Mononuclear cell (primary cell): ENCODE data around the gene GIGYF2. TPM values are rescaled to one million over a fixed set of nuclear protein-coding genes. Genes with fewer than 3 reads are reported as not detected.

Source experiments
- H3K27me3 ChIP-seq: 2 replicates; pipeline ENCODE4 v1.6.0; 2011; ENCODE audit warnings: low read length, control low read depth; ENCODE audit not compliant: insufficient read depth
- H3K4me1 ChIP-seq: 2 replicates; pipeline ENCODE4 v1.5.1; 2011; ENCODE audit warnings: mild to moderate bottlenecking, low read length, control low read depth; ENCODE audit not compliant: insufficient read depth
- H3K4me3 ChIP-seq: 2 replicates; pipeline ENCODE4 v1.5.1; 2011; ENCODE audit warnings: mild to moderate bottlenecking, low read length, moderate library complexity
- H3K9me3 ChIP-seq: 2 replicates; pipeline ENCODE4 v1.5.1; 2011; ENCODE audit warnings: low read depth, mild to moderate bottlenecking, control low read depth, low read length
- total RNA-seq: library from RNA; depleted of rRNA; stranded (reverse); fragments of >200 nt; gene quantifications from one replicate; pipeline ENCODE4 v1.2.3, GENCODE V29; 2012

GIGYF2 gene
- total RNA-seq, 1 donor, result 59.7 TPM

- H3K4me1 ChIP-seq, result peaks cover 7% of the 10 kb centered on the region
- no peaks in the 10 kb centered on the region for H3K9me3 ChIP-seq
- H3K27me3 ChIP-seq, result no peaks in the 10 kb centered on the region
- no peak overlapping the region for H3K4me3 ChIP-seq
Measured at GRCh38 chr2:232869138-232870017, 172.2 kb downstream of the GIGYF2 start.

DNA sequence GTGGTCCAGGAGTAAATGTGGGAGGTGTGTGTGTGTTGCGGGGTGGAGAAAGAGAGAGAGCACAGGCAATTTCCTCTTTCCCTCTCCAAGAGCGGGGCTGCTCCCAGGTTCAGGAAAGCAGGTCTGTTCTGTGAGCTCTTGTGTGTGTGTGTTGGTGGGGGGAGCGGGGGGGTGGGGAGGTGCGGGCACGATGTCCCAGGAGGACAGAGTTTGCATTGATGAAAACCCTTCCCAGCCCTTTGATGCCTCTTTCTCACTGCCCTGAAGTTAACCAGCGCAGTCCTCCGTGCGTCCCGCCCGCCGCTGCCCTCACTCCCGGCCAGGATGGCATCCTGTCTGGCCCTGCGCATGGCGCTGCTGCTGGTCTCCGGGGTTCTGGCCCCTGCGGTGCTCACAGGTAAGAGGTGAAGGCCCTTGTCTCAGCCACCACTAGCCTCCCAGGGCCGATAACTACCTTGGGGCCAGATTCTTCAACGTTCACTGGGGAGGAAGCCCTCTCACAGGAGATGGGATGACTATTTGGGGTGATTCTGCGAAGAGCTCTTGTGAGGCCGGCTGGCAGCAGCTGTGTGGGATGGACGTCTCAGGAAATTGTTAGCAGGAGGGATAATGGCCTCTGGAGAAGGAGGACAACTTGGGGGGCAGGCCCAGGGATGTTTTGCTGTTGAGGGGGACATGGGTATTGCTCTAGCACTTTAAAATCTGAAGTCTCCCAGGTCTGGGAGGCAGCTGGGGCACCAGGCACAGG is 173.1 kb downstream of the GIGYF2 start, which contains the start of gene SNORC:
Gene SNORC, plus strand, starts transcription at position 247 of the 748 bp plus-strand sequence. Its CDS starts 78 bp downstream, at position 325.
- no peaks in the 10 kb centered on the region for H3K9me3 ChIP-seq

DNA sequence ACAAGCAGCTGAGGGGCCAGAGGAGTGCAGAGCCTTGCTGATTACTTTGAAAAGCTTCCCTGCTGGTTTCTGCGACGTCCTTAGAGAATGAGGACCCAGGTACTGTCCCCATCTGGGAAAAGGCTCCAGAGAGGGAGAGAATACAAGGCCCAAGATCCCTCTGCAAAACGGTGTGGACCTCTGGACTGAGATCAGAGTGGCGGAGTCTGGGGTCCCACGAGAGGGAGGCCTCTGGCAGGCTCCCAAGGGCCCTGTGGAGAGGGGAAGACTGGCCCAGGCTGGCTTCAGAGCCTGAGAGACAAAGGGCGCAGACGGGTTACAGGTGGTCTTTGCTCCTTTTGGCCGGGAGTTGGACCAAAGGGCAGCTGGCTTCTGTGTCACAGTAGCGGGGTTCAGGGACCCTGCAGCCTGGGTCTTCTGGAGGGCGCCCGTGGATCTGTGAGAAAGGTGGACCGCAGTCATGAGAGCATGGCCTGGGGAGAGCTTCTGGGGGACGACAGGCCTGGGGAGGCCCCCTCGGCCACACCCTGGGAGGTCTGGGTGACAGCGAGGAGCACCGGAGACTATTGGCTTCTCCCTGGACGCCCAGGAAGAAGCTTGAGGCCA is 173.7 kb downstream of the GIGYF2 start:
- no peak overlapping the region for H3K4me3 ChIP-seq
- no peaks in the 10 kb centered on the region for H3K9me3 ChIP-seq
- H3K4me1 ChIP-seq, result peaks cover 14% of the 10 kb centered on the region
- H3K27me3 ChIP-seq, result peaks cover 7% of the 10 kb centered on the region

More for the DNA sequence above, 173.1 kb downstream of the GIGYF2 start, which contains the start of gene SNORC:
- H3K27me3 ChIP-seq, result peaks cover under 1% of the 10 kb centered on the region
- peaks cover 9% of the 10 kb centered on the region for H3K4me1 ChIP-seq
- no peak within 1 kb of the TSS for H3K4me3 ChIP-seq

GRCh38 chr2:232871418-232871834 is 174.3 kb downstream of the GIGYF2 start:
- H3K4me1 ChIP-seq, result peaks cover 17% of the 10 kb centered on the region
- no peak overlapping the region for H3K4me3 ChIP-seq
- peaks cover 7% of the 10 kb centered on the region for H3K27me3 ChIP-seq
- no peaks in the 10 kb centered on the region for H3K9me3 ChIP-seq

DNA sequence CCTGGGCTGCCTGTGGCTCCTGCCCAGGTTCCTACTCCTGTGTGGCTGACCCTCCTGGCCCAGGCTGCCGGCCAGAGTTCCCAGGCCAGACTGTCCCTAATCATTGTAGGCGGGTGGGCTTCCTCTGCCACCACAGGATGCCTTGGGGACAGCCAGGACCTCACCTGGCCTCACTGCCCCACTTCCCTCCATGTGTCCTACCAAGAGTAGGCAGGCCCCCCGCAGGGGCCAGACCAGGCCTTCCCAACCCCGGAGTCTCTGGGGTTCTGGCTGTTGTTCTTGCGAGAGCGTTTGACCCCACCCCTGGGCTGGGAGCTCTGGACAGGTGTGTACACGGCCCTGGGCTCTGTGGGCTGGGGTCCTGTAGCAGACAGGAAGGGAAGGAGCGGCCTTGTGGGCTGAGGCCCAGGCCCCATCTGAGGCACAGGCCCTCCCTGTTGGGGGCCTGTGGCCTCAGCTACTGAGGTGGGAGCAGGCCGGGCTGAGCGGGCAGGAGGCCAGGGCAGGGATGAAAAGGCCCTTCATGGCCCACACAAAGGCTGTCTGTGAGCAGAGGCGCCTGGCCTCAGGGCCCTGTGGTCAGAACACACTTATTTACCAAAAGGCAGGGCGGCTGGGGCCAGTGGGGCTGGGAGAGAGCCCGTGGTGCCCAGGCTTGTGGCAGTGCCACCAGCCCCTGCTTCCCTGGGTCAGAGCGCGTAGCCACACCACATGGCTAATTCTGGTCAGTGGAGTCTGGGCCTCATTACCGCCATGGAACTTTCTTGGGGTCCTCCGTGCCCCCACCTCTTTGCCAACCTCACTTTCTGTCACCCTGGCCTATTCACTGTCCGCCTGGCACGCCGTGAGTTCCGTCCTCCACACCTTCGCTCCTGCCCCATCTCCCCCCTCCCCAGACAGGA is 175.0 kb downstream of the GIGYF2 start:
- Histone ChIP-seq H3K9me3 (no peaks in the 10 kb centered on the region), H3K27me3 (peaks cover 10% of the 10 kb centered on the region), H3K4me3 (no peak overlapping the region), H3K4me1 (peaks cover 21% of the 10 kb centered on the region)

DNA sequence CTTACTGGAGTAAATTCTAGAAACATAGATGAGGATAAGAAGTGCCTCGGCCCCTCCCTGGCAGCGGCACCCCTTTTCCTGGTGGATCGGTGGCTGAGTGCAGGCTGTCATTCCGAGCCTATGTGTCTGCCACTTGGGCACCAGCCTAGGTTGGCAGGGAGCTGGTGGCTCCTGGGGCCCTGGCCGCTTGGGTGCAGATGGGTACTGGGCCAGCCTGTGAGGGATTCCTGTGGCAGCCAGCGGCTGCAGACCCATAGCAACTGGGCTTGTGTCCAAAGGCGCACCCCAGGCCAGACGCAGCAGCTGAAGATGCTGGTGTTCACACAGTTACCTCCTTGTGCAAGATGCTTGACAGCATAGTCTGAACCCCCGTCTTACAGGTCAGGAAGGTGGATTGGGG is 175.7 kb downstream of the GIGYF2 start:
- Histone ChIP-seq H3K9me3 (no peaks in the 10 kb centered on the region), H3K4me1 (peaks cover 21% of the 10 kb centered on the region), H3K27me3 (peaks cover 14% of the 10 kb centered on the region)

DNA sequence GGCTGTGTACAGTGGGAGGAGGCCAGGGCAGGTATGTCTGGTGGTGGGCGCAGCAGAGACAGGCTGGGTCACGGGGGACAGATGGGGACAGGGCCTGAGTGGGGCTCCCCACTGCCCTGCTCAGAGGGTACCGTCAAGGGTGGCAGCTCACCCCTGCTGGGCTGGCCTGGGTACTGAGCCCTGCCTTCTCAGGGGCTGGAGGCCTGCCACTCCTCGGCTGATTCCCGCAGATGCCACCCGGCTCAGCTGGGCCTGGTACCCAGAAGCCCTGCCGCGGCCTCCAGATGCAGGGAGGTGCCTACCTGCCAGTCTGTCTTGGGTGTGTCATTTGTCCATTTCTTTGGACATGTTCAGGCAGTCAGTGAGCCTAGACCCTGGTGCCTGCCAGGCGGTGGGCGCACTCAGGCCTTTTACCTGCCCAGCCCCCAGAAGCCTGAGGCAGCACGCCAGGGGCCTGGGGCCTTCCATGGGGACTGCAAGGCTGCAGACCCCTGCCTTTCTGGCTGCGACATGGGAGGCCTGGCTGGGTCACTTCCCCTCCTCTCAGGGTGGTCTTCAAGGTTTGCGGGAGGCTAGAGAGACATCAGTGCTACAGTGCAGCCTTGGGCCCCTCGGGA is 176.3 kb downstream of the GIGYF2 start:
- peaks cover 14% of the 10 kb centered on the region for H3K27me3 ChIP-seq
- H3K4me1 ChIP-seq, result peaks cover 21% of the 10 kb centered on the region
- no peaks in the 10 kb centered on the region for H3K9me3 ChIP-seq
- no peak overlapping the region for H3K4me3 ChIP-seq

More for the DNA sequence above, 175.7 kb downstream of the GIGYF2 start:
- H3K4me3 ChIP-seq, result no peak overlapping the region

GRCh38 chr2:232873909-232874641 is 176.9 kb downstream of the GIGYF2 start:
- H3K4me3 ChIP-seq, result no peak overlapping the region
- peaks cover 14% of the 10 kb centered on the region for H3K27me3 ChIP-seq
- peaks cover 21% of the 10 kb centered on the region for H3K4me1 ChIP-seq
- H3K9me3 ChIP-seq, result no peaks in the 10 kb centered on the region

GRCh38 chr2:232874677-232875223 is 177.6 kb downstream of the GIGYF2 start:
- peaks cover 14% of the 10 kb centered on the region for H3K27me3 ChIP-seq
- H3K4me3 ChIP-seq, result no peak overlapping the region
- H3K9me3 ChIP-seq, result no peaks in the 10 kb centered on the region
- peaks cover 21% of the 10 kb centered on the region for H3K4me1 ChIP-seq

GRCh38 chr2:232875256-232876121 is 178.4 kb downstream of the GIGYF2 start:
- H3K27me3 ChIP-seq, result peaks cover 14% of the 10 kb centered on the region
- H3K4me1 ChIP-seq, result peaks cover 21% of the 10 kb centered on the region
- H3K4me3 ChIP-seq, result no peak overlapping the region
- no peaks in the 10 kb centered on the region for H3K9me3 ChIP-seq

- Histone ChIP-seq H3K9me3 (no peaks in the 10 kb centered on the region), H3K27me3 (peaks cover 14% of the 10 kb centered on the region), H3K4me1 (peaks cover 21% of the 10 kb centered on the region), H3K4me3 (peak overlapping the region; percentile 25)
Measured at GRCh38 chr2:232876161-232876977, 179.2 kb downstream of the GIGYF2 start.

- Histone ChIP-seq H3K4me3 (no peak overlapping the region), H3K9me3 (no peaks in the 10 kb centered on the region), H3K27me3 (peaks cover 14% of the 10 kb centered on the region), H3K4me1 (peaks cover 21% of the 10 kb centered on the region)
Measured at GRCh38 chr2:232876978-232877441, 179.9 kb downstream of the GIGYF2 start.
